Astrocyte (in vitro differentiated cells and primary cell): ENCODE data around the gene CNOT1. TPM values are rescaled to one million over a fixed set of nuclear protein-coding genes. Genes with fewer than 3 reads are reported as not detected.
"Not testable (repeated sequence)": the region's sequence is repeated elsewhere in the genome, so short reads cannot be mapped to it uniquely, and the experiment has no call there.

Experiments
- DNase-seq: peaks from one replicate; pipeline ENCODE4 v3.0.0-alpha.2; 2010; ENCODE audit warnings: low read depth
- FAIRE-seq: peaks from 2 replicates; lab custom pipeline; 2011; peaks lifted over from hg19 to GRCh38; lab: Jason Lieb, UNC
- H2AFZ ChIP-seq: 2 replicates; pipeline ENCODE4 v1.6.0; 2012; ENCODE audit warnings: low read depth, low read length, inconsistent platforms
- H3K27ac ChIP-seq: 2 replicates; pipeline ENCODE4 v1.5.1; 2011; ENCODE audit warnings: low read depth, low read length, inconsistent platforms
- H3K27me3 ChIP-seq: 2 replicates; pipeline ENCODE4 v1.6.0; 2011; ENCODE audit warnings: low read length, inconsistent platforms; ENCODE audit not compliant: insufficient read depth
- H3K36me3 ChIP-seq: 2 replicates; pipeline ENCODE4 v1.5.1; 2011; ENCODE audit warnings: low read length, inconsistent platforms; ENCODE audit not compliant: insufficient read depth
- H3K4me1 ChIP-seq: 2 replicates; pipeline ENCODE4 v1.5.1; 2011; ENCODE audit warnings: low read length, inconsistent platforms; ENCODE audit not compliant: insufficient read depth
- H3K4me2 ChIP-seq: 2 replicates; pipeline ENCODE4 v1.6.0; 2012; ENCODE audit warnings: low read length, inconsistent platforms
- H3K4me3 ChIP-seq: 2 replicates; pipeline ENCODE4 v1.5.1; 2011; ENCODE audit warnings: low read depth, mild to moderate bottlenecking, low read length, inconsistent platforms; ENCODE audit not compliant: insufficient read depth
- H3K79me2 ChIP-seq: 2 replicates; pipeline ENCODE4 v1.6.0; 2012; ENCODE audit warnings: mild to moderate bottlenecking, low read length, inconsistent platforms; ENCODE audit not compliant: insufficient read depth
- H3K9ac ChIP-seq: 2 replicates; pipeline ENCODE4 v1.6.0; 2012; ENCODE audit warnings: mild to moderate bottlenecking, low read length, inconsistent platforms
- H3K9me3 ChIP-seq: 2 replicates; pipeline ENCODE4 v1.5.1; 2012; ENCODE audit warnings: low read depth, mild to moderate bottlenecking, low read length, inconsistent platforms; ENCODE audit not compliant: insufficient read depth
- H4K20me1 ChIP-seq: 2 replicates; pipeline ENCODE4 v1.6.0; 2012; ENCODE audit warnings: low read length, inconsistent platforms; ENCODE audit not compliant: insufficient read depth
- H3K27ac Mint-ChIP-seq: one replicate; pipeline ENCODE4 v1.8.0; 2021; ENCODE audit warnings: mild to moderate bottlenecking, mixed read lengths; ENCODE audit not compliant: unreplicated experiment
- H3K27me3 Mint-ChIP-seq: one replicate; pipeline ENCODE4 v1.8.0; 2021; ENCODE audit warnings: low read depth, mixed read lengths; ENCODE audit not compliant: unreplicated experiment
- H3K36me3 Mint-ChIP-seq: one replicate; pipeline ENCODE4 v1.8.0; 2021; ENCODE audit warnings: low read depth, mixed read lengths; ENCODE audit not compliant: unreplicated experiment
- H3K4me1 Mint-ChIP-seq: one replicate; pipeline ENCODE4 v1.8.0; 2021; ENCODE audit warnings: low read depth, mixed read lengths; ENCODE audit not compliant: unreplicated experiment
- H3K4me3 Mint-ChIP-seq: one replicate; pipeline ENCODE4 v1.8.0; 2021; ENCODE audit warnings: mild to moderate bottlenecking, moderate library complexity, mixed read lengths; ENCODE audit not compliant: unreplicated experiment
- H3K9me3 Mint-ChIP-seq: one replicate; pipeline ENCODE4 v1.8.0; 2021; ENCODE audit warnings: mild to moderate bottlenecking, mixed read lengths; ENCODE audit not compliant: unreplicated experiment
- CTCF ChIP-seq: IDR thresholded peaks from 2 replicates; pipeline ENCODE4 v1.5.1; 2011; ENCODE audit warnings: low read depth, mild to moderate bottlenecking, inconsistent platforms, low read length, moderate library complexity; ENCODE audit not compliant: insufficient read depth
- EZH2 ChIP-seq: IDR thresholded peaks from 2 replicates; pipeline ENCODE4 v1.6.1; 2012; ENCODE audit warnings: mild to moderate bottlenecking, low read length, inconsistent platforms; ENCODE audit not compliant: insufficient read depth
- total RNA-seq: library from RNA; stranded (reverse); gene quantifications from 2 replicates; pipeline ENCODE4 v1.2.1, GENCODE V29; 2021

CNOT1 gene
- total RNA-seq, 1 donor from 2014 or later = 212 TPM

DNA sequence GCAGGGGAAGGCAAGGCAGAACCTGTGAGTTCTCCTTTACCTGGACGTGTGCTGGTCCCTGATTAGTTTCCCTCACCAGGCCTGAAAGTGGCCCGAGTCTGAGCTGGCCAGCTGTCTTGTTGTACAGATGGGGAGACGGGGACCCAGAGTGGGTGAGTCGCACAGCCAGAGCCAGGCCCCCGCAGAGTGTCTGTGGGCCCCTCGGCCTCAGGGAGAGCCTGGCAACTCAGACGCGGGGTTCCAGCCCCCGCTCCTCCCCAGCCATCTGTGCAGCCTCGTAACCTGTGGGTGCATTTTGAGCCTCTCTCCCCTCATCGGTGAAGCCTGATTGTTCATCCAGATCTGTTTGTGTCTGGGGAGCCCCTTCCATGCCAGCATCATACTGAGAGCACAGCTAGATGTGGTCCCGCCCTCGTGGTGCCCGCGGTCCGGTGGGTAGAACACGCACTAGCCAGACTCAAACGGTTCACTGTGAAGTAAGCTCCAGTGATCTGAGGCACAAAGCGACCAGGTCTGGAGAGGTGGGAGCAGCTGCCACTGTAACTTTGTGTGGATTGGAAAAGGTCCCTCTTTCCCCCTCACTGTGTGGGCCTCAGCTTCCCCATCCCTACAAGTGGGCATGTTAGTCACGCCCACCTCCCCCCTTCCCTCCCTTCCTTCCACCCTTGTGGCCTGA is 135.7 kb downstream of the CNOT1 start:
- no peaks in the 10 kb centered on the region for H3K9me3 ChIP-seq
- Mint-ChIP-seq H3K27ac (peak overlapping the region; percentile 47), H3K36me3 (no peaks in the 10 kb centered on the region), H3K27me3 (peaks cover 12% of the 10 kb centered on the region), H3K4me1 (peaks cover 1% of the 10 kb centered on the region), H3K4me3 (no peak overlapping the region), H3K9me3 (no peaks in the 10 kb centered on the region)
- H3K4me2 ChIP-seq = no peak overlapping the region
- H3K9ac ChIP-seq = no peak overlapping the region
- FAIRE-seq (no peak), DNase-seq (no peak)
- no peaks in the 10 kb centered on the region for H4K20me1 ChIP-seq
- no peak overlapping the region for H2AFZ ChIP-seq
- H3K27me3 ChIP-seq = no peaks in the 10 kb centered on the region
- H3K79me2 ChIP-seq = no peaks in the 10 kb centered on the region
- H3K27ac ChIP-seq = no peak overlapping the region
- peaks cover 10% of the 10 kb centered on the region for H3K4me1 ChIP-seq
- TF ChIP-seq EZH2 (no peak), CTCF (no peak)
- no peaks in the 10 kb centered on the region for H3K36me3 ChIP-seq
- no peak overlapping the region for H3K4me3 ChIP-seq

GRCh38 chr16:58492735-58493134 is 136.9 kb downstream of the CNOT1 start:
- Histone ChIP-seq H3K4me3 (no peak overlapping the region), H3K79me2 (no peaks in the 10 kb centered on the region), H3K4me1 (peaks cover 10% of the 10 kb centered on the region), H4K20me1 (no peaks in the 10 kb centered on the region), H2AFZ (no peak overlapping the region), H3K36me3 (no peaks in the 10 kb centered on the region), H3K9me3 (no peaks in the 10 kb centered on the region), H3K27me3 (no peaks in the 10 kb centered on the region), H3K27ac (no peak overlapping the region), H3K9ac (no peak overlapping the region), H3K4me2 (no peak overlapping the region)
- no peak for FAIRE-seq
- Mint-ChIP-seq H3K27me3 (peaks cover 12% of the 10 kb centered on the region), H3K27ac (no peak overlapping the region), H3K36me3 (no peaks in the 10 kb centered on the region), H3K9me3 (no peaks in the 10 kb centered on the region), H3K4me3 (no peak overlapping the region), H3K4me1 (peaks cover 1% of the 10 kb centered on the region)
- DNase-seq = no peak
- TF ChIP-seq EZH2 (no peak), CTCF (no peak)

DNA sequence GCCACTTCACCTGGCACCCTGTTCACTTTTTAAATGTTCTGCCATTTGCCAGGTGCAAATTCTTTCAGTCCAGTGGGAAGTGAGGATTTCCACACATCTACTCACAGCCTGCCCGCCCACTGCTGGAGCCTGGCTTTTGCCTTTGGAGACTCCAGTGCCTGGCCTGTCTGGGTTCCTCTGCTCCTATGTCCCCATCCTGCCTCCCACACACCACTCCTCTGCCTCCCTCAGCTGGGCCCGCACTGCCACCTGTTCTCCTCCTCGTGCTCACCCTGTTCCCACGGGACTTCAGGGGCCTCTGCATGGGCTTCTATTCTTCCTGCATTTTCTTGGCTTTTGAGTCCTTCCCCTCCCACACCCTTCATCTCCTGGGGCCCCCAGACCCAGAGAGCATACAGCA is 137.6 kb downstream of the CNOT1 start:
- H3K4me3 Mint-ChIP-seq = no peak overlapping the region
- no peak overlapping the region for H2AFZ ChIP-seq
- DNase-seq (no peak), FAIRE-seq (no peak)
- peaks cover 12% of the 10 kb centered on the region for H3K27me3 Mint-ChIP-seq
- no peaks in the 10 kb centered on the region for H3K9me3 ChIP-seq
- no peaks in the 10 kb centered on the region for H4K20me1 ChIP-seq
- H3K4me3 ChIP-seq = no peak overlapping the region
- H3K27me3 ChIP-seq = no peaks in the 10 kb centered on the region
- H3K9me3 Mint-ChIP-seq = no peaks in the 10 kb centered on the region
- no peak overlapping the region for H3K27ac Mint-ChIP-seq
- H3K4me2 ChIP-seq = no peak overlapping the region
- no peak overlapping the region for H3K27ac ChIP-seq
- no peaks in the 10 kb centered on the region for H3K79me2 ChIP-seq
- H3K36me3 Mint-ChIP-seq = no peaks in the 10 kb centered on the region
- H3K4me1 ChIP-seq = peaks cover 10% of the 10 kb centered on the region
- H3K36me3 ChIP-seq = no peaks in the 10 kb centered on the region
- H3K4me1 Mint-ChIP-seq = peaks cover 1% of the 10 kb centered on the region
- TF ChIP-seq EZH2 (no peak), CTCF (no peak)
- H3K9ac ChIP-seq = no peak overlapping the region

GRCh38 chr16:58490539-58490938 is 139.1 kb downstream of the CNOT1 start:
- not testable (repeated sequence) for H3K9ac ChIP-seq, H4K20me1 ChIP-seq, H3K4me2 ChIP-seq, H3K27ac Mint-ChIP-seq, H3K4me3 ChIP-seq, H3K27ac ChIP-seq, H3K79me2 ChIP-seq, H3K4me3 Mint-ChIP-seq, H3K27me3 ChIP-seq, H2AFZ ChIP-seq, H3K9me3 ChIP-seq, H3K36me3 Mint-ChIP-seq, H3K4me1 ChIP-seq, H3K9me3 Mint-ChIP-seq, DNase-seq, H3K36me3 ChIP-seq, H3K4me1 Mint-ChIP-seq, FAIRE-seq
- peaks cover 13% of the 10 kb centered on the region for H3K27me3 Mint-ChIP-seq
